Stromal cell of bone marrow (primary cell): ENCODE data around the gene NFIB.
A peak's percentile ranks its signal among the peaks of the same experiment; 100 is the strongest.

ENCODE experiments used
- DNase-seq: peaks from one replicate; pipeline ENCODE4 v3.0.0-alpha.2; 2012; ENCODE audit warnings: low read depth

Gene NFIB

DNA sequence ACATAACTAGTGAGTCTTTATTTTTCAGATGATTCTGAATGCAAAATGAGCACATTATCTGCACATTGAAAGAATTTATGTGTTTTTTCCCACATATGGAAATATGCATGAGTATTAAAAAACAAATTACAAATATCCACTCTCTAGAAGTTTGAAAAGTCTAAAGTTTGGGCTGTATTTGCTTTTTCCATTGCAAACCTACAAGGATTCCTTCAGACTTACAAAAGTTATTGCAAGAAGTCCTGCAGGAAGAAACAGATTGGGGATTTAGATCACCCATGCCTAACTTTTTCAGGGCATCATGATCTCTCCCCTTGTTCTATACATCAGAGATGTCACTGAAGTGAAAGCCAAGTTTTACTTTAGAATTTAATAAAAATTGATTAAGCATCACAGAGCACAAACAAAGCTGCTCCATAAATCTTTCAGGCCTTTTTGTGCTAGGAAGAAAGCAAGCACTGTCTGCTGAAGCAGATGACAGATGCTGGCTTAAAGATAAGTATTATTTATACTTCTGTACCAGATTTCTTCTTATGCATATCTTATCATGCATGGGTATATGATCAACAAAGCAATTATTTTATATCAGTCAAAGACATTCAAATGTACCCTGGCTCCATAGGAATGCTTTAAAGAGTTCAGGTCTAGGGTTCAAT lies 71.7 kb downstream of the NFIB start:
- DNase-seq: no peak

DNA sequence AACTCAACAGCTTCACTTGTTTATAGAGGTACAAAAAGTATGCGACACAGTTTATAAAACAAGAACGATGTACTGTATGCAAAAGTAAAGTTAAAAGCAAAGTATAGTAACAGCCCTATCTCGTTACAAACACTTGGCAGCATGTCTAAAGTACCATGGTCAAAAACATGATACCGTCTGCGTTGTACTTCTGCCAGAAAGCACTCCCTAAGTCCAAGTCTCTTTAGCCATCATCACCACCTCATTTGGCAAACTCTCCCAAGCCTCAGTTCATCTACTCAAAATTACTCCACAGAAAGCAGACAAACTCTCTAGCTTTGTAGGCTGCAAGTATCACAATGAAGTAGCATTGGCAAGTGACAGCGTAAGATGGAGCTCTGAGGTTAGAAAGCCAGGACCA lies 73.4 kb downstream of the NFIB start:
- no peak for DNase-seq

DNA sequence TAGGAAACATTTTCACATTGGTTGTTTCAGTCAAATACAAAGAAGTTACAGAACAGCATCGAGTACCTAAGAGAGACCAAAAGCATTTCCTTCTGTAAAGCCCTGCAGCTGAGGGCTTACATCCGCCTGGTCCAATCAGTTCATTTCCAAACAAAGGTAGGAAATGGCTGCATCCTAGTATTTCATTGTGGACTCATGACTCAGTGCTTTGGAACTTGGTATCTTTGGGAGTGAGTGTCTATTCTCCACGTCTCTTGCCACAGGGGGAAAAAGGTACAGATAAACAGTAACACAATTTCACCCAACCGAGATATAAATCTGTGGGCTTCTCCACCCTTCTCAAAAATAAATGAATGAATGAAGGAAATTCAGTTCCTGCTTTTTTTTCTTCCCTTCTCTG lies 75.4 kb downstream of the NFIB start:
- DNase-seq: no peak

DNA sequence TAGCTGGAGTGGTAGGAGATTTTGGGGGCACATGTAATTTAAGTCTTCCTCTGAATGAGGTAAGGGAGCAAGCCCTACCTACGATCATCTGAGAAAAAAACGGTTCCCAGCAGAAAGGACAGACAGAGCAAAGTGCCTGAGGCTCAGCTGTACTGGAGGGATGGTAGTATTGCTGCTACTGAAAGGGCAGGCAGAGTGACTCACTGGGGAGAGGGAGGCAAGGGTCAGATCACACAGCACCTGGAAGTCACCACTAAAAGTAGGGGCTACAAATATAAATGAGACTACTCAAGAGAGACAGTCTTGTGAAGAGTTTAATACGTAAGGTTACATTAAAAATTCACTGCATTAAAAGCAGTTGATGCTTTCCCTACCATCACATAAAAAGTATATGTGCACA lies 75.9 kb downstream of the NFIB start:
- DNase-seq: no peak

DNA sequence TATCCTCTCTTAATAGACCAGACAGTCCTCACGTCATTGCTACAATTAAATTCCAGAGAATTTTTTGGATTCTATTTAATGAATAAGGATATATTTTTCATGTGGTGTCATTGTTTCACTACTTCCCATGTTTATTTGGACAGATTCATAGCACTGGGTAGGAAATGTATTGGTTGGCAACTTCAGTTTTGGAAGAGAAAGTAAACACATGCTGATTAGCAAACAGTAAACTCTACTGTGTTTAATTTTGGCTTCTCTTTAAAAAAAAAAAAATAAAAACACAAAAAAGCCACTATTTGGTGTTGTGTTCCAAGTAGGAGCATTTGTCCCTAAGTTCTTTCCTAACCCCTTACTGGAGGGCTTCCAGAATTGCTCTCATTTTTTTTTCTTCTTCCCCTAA lies 77.3 kb downstream of the NFIB start:
- DNase-seq: no peak

DNA sequence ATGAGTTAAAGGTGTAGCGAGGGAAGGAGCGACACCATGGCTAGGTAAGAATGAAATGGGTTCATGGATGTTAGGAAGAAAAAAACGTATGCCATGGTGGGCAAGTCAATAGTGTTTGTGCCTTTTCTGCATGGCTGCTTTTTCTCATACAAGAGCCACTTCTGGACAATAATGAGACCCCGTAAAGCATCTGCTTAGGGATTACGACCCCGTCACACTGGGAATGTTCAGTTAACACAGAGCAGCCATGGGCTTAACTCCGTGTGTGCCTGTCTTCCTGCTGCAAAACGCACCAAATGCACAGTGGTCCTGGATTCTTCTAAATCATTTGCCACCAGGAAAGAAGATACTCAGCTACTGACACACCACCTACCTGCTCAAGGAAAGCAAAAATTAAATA lies 81.8 kb downstream of the NFIB start:
- no peak for DNase-seq

DNA sequence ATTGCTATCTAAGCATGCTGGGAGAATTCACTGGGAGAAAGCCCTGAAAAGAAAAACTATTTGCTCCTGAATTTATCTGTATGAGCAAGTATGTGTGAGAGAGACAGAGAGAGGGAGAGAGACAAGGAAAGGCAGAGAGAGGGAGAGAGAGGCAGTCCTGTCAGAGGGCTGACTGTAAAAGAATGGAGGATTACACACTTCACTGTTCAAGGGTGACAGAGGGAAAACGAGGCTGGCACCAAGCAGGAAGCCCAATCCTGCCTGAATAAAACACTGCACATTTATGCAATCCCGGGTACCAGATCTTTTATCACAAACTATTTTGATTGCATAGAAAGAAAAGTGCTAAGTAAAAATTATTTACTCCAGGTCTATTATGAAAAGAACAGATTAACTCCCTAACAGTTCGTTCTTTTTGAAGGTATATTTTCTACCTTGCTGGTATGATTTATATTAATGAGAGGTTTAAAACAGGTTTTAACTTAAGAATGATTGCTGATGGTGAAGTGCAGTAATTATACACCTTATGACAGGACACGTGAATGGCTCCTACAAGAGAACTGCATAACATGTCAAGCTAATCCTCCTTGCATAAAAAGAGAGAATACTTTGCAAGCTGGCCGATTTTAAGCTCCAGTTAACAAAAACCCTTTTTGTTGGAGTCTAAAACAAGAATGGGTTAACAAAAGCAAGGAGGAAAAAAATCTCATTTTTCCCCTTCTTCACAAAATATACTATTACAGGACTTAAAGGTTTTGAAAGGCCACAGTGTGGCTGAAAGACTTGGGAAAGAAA lies 82.5 kb downstream of the NFIB start:
- no peak for DNase-seq

DNA sequence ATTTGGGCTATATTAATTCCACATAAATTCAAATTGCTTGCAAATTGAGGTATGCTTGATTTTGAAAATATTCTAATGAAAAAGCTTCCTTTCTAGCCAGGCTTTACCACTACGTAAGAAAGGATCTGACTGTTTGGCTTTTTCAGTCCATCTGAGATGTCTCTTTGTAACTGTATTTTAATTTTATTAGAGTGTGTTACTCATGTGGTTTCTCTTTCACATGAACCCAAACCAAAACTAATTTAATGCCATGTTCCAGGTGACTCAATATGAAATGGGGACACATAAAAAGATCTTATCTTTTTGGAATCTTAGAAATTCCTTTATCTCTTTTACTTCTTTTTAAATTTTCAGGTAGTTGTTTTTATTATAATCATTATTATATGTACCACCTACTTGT lies 85.3 kb downstream of the NFIB start:
- no peak for DNase-seq

DNA sequence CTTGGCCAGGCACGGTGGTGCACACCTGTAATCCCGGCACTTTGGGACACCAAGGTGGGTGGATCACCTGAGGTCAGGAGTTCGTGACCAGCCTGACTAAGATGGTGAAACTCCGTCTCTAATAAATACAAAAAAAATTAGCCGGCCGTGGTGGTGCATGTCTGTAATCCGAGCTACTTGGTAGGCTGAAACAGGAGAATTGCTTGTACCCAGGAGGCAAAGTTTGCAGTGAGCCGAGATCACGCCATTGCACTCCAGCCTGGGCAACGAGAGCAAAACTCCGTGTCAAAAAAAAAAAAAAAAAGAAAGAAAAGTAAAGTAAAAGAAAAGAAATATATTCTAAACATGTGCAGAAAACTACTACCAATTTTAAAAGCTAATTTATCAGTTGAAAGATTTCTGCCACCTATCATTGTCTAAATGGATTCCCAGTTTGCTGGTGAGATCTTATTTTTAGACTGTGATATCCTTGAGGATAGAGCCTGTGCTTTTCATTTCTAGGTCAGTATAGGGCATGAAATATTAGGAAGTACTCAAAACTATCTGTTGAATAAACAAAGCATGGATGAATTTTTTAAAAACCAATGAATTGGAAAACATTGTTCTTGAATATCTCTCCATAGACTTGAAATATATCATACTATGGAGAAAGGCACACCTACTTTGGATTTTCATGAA lies 86.9 kb downstream of the NFIB start:
- DNase-seq: no peak

DNA sequence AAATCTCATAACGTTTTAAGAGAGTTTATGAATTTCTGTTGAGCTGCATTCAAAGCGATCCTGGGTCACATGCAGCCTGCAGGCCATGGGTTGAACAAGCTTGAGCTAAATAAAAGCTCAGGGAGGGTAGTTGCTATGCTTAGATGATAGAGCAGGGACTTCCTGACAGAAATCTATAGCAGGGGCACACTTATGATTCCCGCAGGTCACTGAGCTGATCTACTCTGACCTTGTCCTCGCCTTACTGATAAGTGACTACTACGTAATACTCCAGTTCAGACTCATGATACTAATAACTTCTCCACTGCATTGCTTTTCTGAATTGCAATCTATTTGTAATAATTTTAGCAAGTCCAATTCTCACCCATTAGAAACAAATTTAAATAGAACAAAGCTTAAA lies 90.9 kb downstream of the NFIB start:
- no peak for DNase-seq

DNA sequence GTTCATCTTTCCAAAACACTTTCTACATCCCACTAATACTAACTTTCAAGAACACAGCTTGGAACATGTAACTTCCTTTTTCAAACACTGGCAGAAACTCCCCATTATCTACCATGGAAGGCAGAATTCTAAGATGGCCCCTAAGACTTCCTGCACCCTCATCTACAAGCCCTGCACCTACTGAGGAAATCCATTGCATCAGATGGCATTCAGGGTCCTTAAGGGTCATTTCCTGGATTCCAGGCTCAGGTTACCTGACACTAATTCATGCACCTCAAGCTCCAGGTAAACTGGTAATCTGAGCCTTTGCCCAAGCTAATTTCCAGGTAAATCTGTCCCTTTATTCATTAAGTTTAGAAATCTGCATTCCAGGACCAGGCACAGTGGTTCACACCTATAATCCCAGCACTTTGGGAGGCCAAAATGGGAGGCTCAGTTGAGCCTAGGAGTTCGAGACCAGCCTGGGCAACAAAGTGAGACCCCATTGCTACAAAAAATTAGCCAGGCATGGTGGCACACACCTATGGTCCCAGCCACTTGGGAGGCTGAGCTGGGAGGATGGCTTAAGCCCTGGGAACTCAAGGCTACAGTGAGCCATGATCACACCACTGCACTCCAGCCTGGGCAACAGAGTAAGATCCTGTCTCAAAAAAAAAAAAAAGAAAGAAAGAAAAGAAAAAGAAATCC lies 91.6 kb downstream of the NFIB start:
- no peak for DNase-seq

DNA sequence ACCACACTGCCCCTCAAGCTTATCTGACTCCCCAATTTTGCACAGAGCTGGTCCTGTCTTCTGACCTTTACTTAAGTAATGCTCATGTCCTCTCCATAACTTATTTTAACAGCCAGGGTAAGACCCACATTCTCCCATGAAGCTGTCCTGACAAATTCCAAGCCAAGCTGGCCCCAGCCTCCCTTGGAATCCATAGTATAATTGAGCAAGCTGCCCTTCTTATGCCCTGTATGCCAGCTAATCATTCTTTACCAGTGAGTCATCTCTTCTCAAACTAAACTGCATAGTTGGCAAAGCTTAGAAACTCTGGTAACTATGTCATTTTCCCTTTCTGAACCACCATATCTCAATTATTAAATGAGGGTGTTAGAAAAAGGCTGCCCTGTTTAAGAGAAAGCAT lies 92.4 kb downstream of the NFIB start:
- DNase-seq: peak; percentile 45

DNA sequence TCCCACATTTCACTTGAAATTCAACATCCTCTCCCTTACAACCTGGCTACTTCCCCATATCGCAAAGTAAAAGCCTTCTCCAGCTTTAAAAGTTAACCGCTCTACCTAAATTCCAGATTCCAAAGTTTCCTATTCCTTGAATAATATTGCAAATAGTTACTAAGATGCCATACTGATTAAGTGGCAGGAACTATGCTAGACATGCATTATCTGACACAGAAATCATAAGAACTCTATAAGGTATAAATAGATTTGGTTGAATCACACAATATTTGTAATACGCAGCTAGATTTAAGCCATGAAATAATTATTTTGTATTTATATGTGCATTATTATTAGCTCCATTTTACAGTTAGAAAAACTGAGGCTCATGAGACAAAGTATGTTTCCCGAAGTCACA lies 92.8 kb downstream of the NFIB start:
- DNase-seq: no peak

DNA sequence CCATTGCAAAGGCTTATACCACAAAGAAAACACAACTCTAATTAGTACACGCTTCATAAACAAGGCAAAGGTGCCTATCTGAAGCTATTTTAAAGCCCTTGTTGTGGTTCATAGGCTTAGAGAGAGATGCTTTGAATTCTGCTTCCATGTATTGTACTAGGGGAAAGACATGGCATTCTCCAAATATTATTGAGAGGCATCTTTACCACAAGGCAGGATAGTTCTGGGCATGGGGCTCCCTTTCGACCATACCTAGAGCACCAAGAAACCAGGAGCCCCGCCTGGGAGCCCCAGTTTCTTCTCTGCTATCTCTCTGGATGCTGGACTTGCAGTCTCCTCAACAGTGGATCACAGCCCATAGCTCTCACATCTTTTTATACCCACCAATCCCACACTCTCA lies 93.7 kb downstream of the NFIB start:
- DNase-seq: no peak

DNA sequence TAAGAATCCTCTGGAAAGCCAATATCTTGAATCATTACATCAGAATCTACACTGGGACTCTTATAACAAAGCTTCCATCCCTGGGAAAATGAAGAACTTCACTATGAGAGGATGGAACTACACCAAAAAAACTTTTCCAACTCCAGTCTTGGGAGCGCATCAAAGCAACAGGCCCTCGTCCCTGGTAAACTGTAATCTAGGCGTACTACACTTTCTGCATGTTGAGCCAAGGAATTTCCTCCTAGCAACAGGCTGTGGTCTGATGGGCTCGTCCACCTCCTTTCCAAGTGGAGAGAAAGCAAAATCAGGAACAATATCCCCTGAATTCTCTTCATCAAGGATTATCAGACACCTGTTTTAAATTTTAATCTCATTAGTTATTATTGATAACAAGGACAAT lies 94.1 kb downstream of the NFIB start:
- no peak for DNase-seq

DNA sequence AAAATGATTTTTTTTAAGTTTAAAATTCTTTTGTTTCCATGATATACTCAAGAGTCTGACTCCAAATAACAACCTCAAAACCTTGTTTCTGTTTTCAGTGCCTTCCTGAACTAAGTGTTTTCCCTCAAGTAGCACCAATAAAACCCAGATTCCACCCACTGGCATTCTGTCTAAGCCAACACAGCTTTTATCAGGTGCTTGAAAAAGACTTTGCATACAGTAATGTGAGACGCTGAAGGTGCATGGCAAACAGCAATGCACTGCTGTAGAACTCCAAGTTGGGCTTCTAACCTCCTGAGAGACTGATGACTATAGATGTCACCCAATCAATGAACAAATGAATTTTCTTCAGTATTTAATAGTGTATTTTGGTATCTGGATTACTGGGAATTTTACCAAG lies 95.7 kb downstream of the NFIB start:
- no peak for DNase-seq

DNA sequence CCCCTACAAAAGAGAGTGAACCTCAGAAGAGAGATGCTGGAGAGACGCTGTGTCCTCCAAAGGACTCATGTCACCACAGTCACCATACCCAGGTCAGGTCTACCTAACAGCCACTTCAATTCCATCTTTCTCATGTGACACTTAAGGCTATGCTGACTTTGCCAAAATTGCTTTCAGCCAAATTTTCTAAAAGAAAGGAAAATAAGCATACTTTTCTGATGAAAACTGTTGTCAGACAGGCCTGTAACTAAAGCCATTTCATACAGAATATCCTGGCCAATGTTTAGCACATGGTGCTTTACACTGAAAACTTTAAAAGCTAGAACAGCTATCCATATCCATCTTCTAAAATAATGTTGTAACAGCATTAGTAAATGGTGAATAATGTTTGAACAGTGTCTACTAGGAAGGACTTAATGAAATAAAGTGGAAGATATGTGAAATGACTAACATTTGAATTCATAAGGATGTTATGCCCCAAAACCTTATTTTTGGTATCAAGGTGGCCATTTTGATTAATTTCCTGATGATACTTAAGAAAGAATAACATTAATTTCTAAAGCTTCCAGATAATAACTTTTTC lies 97.2 kb downstream of the NFIB start:
- no peak for DNase-seq

DNA sequence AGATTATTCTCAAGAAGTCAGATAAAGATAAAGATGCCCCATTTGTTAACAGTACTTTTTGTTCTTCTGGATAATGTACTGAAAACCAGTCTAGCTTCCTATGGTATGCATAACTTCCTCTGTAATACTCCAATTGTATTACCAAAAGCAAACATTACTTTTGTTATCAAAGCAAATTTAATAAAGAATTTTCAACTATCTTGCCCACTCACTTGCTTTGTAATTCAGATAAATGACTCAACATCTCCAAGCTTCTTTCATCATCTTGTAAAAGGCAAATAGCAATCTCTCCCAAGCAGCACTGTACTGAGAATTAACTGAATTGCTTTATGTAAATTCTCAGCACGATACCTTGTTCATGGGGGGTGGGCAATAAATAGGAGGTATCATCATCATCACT lies 98.3 kb downstream of the NFIB start:
- no peak for DNase-seq

DNA sequence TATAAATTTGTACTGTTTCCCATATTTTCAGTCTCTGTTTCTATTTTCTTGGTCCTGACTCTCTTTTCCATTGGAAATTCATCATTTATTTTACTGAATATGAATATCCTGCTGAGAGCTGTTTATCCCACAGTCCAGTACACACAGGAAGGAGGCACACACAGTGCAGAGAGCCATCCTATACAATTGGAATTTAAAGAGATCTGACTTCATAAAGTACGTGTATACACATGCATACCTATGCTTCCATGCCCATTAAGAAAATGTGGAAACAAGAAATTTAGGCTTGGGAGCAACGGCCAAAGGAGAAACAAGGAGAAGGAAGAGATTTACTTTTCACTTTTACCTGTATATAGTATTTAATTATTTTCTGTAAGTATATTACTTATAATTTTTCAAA lies 99.2 kb downstream of the NFIB start:
- DNase-seq: no peak

DNA sequence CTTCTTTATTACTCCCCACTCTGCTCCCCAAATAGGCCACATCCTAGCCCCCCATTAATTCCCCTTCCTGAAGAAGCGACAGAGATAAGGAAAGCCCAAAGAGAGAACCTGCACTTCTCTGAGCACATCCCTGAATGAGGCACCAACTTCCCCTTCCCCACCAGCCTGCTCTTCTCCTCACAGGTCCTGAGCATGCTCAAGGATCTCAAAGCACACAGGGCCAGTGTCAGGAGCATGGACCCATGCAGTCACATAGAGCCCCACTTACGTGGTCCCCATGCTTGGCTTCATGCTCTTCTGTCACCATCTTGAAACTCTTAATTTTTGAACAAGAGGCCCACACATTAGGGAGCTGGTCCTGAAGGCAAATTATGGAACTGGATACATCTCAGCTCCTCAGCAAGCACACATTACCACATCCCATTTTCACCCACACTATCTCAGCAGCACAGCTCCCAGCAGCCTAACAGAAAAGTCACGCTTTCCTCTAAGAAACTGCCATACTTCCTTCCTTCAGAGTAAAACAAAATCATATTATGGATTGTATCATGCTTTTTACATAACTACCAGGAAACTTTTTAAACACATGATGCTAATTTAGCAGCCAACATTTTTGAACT lies 99.8 kb downstream of the NFIB start:
- no peak for DNase-seq

DNA sequence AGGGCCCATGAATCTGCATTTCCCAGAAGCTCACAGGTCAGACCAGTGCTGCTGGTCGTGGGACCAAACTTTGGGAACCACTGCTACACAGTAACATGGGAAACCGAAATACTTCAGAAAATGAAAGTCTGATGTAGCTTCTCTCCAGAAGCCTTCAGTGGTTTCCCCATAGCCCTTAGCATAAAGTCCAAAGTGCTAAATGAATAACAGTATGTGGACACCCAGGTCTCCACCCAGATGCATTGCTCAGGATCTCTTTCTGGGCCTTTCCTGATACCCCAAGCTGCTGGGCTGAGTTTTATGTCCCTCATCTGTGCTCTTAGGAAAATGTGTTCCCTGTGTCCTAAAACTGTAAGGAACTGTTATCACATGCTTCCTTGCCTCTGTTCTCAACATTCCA lies 100.4 kb downstream of the NFIB start:
- no peak for DNase-seq
